SH-SY5Y (cell line): ENCODE results near the gene MAP3K5.

ENCODE experiments used
- GATA2 ChIP-seq: IDR thresholded peaks from 2 replicates; pipeline ENCODE4 v1.6.1; 2011; ENCODE audit warnings: mild to moderate bottlenecking, low read depth, low read length
- GATA3 ChIP-seq: IDR thresholded peaks from 2 replicates; pipeline ENCODE4 v1.6.1; 2011; ENCODE audit warnings: low read depth, mild to moderate bottlenecking, low read length, moderate library complexity

The MAP3K5 gene

DNA sequence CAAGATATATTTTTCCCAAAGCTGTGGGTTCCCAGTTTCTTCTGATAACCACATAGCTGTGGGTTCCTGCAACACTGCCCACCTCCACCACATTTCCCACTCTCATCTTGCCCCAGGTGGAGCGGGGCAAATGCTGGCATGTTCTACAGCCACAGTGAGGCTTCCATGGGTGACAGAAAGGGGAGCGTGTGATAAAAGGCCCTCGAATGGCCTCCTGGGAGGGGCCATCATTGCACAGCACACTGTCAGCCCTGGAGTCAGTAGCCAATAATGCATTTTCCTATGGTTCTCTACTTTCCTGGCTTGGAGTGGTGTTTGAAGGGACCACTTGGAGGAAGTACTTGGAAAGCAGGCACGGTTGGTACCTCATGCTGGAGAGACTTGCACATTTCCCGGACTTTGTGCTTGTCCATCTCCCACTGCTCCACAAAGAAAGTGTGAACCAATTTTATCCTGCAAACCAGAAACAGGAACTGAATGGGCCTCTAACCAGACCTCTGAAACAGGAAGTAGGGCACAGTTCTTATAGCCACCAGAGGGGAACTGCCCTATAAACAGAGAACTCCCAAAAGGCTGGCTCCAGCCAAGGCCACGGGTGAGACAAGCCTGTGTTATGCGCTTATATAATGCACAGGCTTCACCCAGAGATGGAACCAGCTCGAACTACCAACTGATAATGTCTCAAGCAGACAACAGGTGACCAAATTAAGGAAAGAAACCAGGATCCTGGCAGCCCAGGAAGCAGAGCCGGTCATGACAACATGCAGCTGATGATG lies 8.6 kb downstream of the MAP3K5 start:
- TF ChIP-seq GATA2: no peak
- no peak for TF ChIP-seq GATA3

DNA sequence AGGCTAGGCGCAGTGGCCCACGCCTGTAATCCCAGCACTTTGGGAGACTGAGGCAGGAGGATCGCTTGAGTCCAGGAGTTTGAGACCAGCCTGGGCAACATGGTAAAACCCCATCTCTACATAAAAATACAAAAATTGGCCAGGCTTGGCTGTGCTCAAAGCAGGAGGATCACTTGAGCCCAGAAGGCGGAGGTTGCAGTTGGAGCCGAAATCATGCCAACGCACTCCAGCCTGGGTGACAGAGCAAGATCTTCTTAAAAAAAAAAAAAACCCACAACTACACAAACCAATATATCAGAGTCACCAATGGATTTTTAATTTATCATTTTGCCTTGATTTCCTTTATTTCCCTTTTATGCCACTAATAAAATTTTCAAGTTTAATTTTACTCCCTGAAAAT lies 9.3 kb downstream of the MAP3K5 start:
- TF ChIP-seq GATA2 (no peak), GATA3 (no peak)

DNA sequence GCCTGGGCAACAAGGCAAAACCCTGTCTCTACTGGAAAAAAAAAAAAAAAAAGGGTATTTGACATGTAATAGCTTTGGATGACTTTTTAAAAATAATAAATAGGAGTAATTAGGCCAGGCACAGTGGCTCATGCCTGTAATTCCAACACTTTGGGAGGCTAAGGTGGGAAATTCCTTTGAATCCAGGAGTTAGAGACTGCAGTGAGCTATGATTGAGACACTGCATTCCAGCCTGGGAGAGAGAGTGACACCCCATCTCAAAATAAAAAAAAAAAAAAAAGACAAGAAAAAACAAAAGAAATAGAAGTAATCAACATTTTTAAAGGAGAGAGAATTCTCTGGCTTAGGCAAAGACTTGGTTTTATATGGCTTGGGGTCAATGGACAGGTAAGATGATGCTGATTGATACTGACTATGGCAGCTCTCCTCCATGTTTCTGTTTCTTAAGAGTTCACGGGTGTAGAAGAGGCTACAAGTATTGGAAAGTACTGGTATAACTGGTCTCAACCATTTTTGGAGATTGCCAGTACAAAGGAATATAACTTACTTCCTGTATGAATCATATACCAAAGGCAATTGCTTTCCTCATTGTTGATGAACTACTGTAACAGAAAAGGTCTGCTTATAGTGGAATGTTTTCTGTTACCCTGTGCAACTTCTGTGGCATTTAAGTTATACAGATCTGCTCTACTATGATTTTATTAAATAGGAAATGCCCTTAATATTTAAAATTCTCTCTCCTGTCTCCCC lies 10.1 kb downstream of the MAP3K5 start:
- TF ChIP-seq GATA2: no peak
- TF ChIP-seq GATA3: no peak

DNA sequence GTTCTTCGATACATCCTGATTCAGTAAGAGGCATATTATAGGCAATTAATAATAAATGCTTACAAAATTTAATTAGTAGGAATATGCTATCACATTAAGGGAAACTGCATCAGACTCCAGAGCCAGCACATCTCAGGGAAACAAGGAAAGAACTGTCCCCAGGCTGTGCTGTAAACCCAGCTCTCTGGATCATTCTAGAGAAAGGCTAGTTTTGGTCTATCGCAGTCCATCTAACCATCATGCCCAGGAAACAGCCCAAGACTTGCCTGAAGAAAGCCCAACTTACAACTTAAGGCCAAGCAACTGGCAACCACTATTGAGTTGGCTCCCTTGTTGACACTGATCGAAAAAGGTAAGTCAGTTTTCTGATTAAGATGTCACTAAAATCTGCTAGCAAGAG lies 11.3 kb downstream of the MAP3K5 start:
- TF ChIP-seq GATA3 (no peak), GATA2 (no peak)

DNA sequence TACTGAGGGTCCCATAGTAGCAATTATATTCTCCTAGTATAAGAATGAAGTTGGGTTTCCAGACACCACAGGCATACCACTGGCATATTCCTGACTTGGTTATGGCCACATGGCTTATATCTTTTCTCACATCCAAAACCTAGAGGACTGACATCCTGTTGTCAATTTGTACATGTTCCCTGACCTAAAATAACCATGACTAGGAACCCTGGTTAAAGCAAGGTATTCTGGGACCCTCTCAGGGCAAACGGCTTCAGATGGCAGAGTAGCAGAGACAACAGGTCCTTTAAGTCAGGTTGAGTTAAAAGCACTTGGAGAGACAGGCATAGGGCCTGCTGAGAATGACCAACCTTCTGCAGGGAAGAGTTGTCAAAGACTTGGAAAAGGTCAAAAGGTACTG lies 12.6 kb downstream of the MAP3K5 start:
- no peak for TF ChIP-seq GATA3

DNA sequence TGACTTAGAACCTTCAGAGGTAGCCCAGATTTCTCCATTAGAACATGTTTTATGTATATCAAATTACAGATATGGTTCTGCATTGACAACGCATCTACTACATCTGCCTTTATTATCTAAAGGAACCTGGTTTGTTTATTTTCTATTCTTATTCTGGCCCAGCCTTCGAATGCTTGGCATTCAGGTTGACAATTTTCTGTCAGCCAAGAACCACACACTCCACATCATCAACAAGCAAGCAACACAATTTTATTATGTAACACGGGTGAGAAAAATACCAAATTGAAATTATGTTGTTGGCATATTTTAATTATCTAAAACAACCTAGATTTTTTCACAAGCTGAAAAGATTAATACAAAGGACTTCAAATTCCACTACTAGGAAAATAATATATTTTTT lies 14.6 kb downstream of the MAP3K5 start:
- no peak for TF ChIP-seq GATA3
- TF ChIP-seq GATA2: no peak

DNA sequence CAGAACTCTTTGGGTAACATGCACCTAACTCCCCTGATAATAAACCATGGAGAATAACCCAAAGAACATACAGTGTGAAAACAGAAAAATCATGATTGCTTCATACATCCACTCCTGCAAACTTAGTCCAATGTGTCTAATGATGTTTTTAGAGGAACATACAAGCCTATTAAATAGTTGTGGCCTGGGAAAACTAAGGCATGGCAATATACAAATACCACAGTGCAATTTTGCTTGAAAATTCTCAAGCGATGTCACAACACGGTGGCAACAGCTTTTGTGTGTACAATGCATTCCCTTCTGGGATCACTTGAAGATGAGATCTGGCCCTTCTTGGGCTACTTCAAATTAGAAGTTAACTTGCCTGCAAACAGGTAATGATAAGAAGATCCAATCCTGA lies 16.7 kb downstream of the MAP3K5 start:
- TF ChIP-seq GATA2 (no peak), GATA3 (no peak)

DNA sequence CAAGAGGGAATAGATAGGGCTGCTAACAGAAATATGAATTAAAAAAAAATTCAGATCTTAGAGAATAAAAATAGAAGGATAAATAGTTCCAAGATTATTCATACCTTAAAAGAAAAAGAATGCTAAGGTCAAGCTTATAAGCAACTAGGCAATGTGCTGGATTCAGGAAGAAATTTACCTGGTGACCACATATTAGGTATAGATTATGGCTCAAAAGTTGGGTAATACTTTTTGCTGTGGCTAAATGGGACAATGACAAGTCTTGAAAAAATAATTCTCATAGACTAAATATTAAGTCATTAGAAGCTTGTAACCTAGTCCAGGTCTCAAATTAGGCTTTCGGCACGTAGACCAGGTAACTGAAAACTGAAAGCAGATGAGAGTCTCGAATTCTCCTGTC lies 17.2 kb downstream of the MAP3K5 start:
- TF ChIP-seq GATA2: no peak
- TF ChIP-seq GATA3: no peak

DNA sequence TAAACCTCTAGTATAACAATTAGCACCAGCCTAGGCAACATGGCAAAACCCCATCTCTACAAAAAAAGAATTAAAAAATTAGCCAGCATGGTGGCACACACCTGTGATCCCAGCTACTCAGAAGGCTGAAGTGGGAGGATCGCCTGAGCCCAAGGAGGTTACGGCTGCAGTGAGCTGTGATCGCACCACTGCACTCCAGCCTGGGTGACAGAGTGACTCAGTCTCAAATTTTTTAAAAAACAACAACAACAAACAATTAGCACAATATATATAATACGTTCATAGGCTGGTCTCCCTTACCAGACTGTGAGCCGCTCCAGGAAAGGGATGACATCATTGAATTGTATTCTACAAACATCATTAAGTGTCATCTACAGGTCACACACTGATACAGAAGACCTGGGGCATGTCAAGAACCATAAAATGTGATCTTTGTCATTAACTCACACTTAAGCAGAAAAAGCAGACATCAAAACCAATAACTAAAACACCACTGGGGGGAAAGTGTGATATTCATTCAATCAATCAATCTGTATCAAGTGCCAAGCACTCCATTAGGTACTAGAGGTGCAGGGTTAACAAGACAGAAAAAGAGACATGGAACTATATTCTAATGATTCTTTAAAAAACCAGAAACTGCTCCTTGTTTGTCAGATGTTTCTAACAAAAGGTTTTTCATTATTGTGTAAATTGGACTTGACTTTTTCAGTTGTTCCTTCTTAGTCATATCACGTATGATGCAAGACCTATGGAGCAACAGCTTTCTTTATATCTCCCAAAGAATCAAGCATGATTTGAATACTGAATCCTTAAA lies 17.8 kb downstream of the MAP3K5 start:
- TF ChIP-seq GATA3: no peak
- TF ChIP-seq GATA2: no peak

DNA sequence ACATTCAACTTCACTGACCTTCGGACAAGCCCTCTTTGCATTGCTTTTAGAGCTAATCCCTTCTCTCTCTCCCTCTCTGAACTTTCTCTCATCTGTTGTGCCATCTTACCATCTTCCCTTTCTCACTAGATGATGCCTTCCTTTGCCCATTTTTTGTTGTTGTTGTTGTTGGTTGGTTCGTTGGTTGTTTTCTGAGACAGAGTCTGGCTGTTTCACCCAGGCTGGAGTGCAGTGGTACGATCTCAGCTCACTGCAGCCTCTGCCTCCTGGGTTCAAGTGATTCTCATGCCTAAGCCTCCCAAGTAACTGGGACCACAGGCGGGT lies 18.8 kb downstream of the MAP3K5 start:
- TF ChIP-seq GATA3 (no peak), GATA2 (no peak)

DNA sequence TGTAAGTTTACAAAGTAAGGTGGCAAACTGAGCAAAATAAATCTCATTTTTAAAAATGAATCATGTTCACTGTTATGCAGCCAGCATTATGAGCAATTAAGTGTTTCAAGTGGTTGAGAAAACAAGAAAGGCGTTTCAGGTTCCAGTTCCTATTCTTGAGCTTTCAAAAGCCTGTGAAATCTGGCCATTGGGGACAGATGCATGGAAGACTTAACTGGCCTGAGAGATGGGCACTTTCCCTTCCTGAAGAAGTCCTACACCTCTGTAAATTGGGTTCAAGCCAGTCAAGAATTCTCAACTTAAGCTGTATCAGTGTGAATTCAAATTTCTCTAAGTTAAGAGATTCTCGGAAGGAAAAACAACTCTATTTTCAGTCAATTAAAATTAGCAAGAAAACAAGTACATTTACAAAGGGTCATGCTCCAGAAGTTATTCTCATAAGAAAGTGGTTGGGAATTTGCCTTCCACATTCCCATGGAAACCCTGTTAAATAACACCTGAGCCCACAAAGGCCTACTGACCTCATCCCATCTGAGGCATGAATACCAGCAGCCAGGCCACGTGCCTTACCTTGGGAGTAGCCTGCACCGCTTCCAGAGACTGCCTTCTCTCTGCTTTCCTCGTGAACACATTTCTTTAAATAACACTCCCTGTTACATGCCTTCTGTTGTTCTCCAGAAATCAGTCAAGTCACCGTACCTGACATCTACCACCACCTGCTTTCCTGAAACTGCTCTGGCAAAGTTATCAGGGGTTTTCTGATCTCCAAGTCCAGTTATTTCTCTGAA lies 19.4 kb downstream of the MAP3K5 start:
- TF ChIP-seq GATA3 (no peak), GATA2 (no peak)

DNA sequence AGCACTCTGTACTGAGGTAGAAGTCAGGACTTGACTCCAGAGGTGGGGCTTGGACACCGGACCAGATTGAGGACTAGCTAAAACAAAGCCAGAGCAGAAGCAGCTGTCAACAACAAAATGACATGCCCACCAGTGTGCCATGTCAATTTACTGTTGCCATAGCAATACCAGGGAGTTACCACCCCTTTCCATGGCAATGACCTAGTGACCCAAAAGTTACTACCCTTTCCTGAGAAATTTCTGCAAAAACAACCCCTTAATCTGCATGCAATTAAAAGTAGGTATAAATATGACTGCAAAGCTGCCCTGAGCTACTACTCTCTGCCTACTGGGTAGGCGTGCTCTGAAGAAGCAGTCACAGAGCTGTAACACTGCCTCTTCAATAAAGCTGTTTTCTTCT lies 21.0 kb downstream of the MAP3K5 start:
- TF ChIP-seq GATA3: no peak
- TF ChIP-seq GATA2: no peak

DNA sequence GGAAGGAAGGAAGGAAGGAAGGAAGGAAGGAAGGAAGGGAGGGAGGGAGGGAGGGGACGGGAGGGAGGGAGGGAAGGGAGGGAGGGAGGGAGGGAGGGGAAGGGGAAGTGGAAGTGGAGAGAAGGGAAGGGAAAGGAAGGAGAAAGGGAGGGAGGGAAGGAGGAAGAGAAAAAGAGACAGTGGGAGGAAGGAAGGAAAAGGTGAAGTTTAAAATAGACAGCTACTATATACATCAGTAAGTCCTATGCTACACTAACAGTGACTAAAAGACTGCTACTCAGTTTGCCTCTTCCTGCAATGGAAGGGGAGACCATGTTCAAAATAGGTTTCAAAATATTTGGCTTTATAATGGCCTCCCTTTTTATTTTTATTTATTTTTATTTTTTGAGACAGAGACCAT lies 22.5 kb downstream of the MAP3K5 start:
- TF ChIP-seq GATA2 (no peak), GATA3 (no peak)

DNA sequence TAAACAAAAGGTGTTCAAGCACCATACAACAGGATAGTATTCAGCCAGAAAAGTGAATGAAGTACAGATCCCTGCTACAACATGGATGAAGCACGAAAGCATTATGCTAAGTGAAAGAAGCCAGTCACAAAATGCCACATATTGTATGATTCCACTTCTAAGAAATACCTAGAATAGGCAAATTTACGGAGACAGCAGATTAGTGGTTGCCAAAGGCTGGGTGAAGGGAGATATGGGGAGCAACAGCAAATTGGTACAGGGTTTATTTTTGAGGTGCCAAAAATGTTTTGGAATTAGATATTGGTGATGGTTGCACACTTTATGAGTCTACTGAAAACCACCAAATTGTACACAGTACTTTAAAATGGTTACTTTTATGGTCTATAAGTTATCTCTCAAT lies 23.2 kb downstream of the MAP3K5 start:
- TF ChIP-seq GATA3: no peak
- no peak for TF ChIP-seq GATA2
